CD4-positive, alpha-beta T cell (primary cell): ENCODE data around the gene KIAA1614. TPM values are rescaled to one million over a fixed set of nuclear protein-coding genes. Genes with fewer than 3 reads are reported as not detected.

Experiments
- ATAC-seq: fragments of 200-7000 bp; cut with Tn5 transposase; one replicate; pipeline ENCODE4 v1.10.0; 2022; ENCODE audit warnings: mild to moderate bottlenecking; ENCODE audit not compliant: poor library complexity
- CTCF ChIA-PET: fragments of 350-600 bp; sonication (Branson Sonifier 250); formaldehyde crosslinking; loops from one replicate; lab custom pipeline; 2021; ENCODE audit warnings: antibody characterized with exemption, inconsistent platforms; lab: Charles Lee
- POLR2A ChIA-PET: fragments of 350-600 bp; sonication (Branson Sonifier 250); formaldehyde crosslinking; loops from one replicate; lab custom pipeline; 2021; ENCODE audit warnings: antibody characterized with exemption, inconsistent platforms; lab: Charles Lee
- DNase-seq, 14 experiments: peaks; one replicate each; pipeline ENCODE4 v3.0.0-alpha.2; 2013 to 2020; ENCODE audit warnings: mixed read lengths in 2 of 14
- H3K27ac ChIP-seq, 2 donors: one replicate each; pipeline versions ENCODE4 v1.5.1 to v1.7.0; 2013; ENCODE audit warnings: low read length in 2 of 2, low read depth in 1 of 2, mild to moderate bottlenecking in 1 of 2
- H3K27me3 ChIP-seq, 2 experiments: 1 replicate in 1 of 2; 2 replicates in 1 of 2; pipeline versions ENCODE4 v1.6.1 to v1.7.0; 2013; ENCODE audit warnings: low read length in 2 of 2, control low read depth in 1 of 2, mild to moderate bottlenecking in 1 of 2, moderate library complexity in 1 of 2; ENCODE audit not compliant: insufficient read depth in 2 of 2, control insufficient read depth in 1 of 2
- H3K36me3 ChIP-seq: one replicate; pipeline ENCODE4 v1.6.1; 2013; ENCODE audit warnings: low read length, control low read depth; ENCODE audit not compliant: insufficient read depth
- H3K4me1 ChIP-seq: one replicate; pipeline ENCODE4 v1.6.1; 2013; ENCODE audit warnings: low read length, control low read depth; ENCODE audit not compliant: insufficient read depth
- H3K4me3 ChIP-seq: one replicate; pipeline ENCODE4 v1.5.1; 2013; ENCODE audit warnings: mild to moderate bottlenecking, low read length, moderate library complexity
- H3K9me3 ChIP-seq, 2 experiments: 1 replicate in 1 of 2; 2 replicates in 1 of 2; pipeline versions ENCODE4 v1.6.1 to v1.7.0; 2013; ENCODE audit warnings: low read length in 2 of 2, mild to moderate bottlenecking in 2 of 2, control low read depth in 1 of 2, moderate library complexity in 1 of 2; ENCODE audit not compliant: control insufficient read depth in 1 of 2, insufficient read depth in 1 of 2
- H3K27ac Mint-ChIP-seq: one replicate; pipeline ENCODE4 v1.8.0; 2020; ENCODE audit warnings: mixed read lengths
- H3K27me3 Mint-ChIP-seq: one replicate; pipeline ENCODE4 v1.8.0; 2021; ENCODE audit warnings: mixed read lengths
- H3K36me3 Mint-ChIP-seq: one replicate; pipeline ENCODE4 v1.8.0; 2021; ENCODE audit warnings: low read depth, mixed read lengths
- H3K4me1 Mint-ChIP-seq: one replicate; pipeline ENCODE4 v1.8.0; 2021; ENCODE audit warnings: low read depth, mixed read lengths
- H3K4me3 Mint-ChIP-seq: one replicate; pipeline ENCODE4 v1.8.0; 2020; ENCODE audit warnings: mild to moderate bottlenecking, mixed read lengths
- H3K9me3 Mint-ChIP-seq: one replicate; pipeline ENCODE4 v1.8.0; 2020; ENCODE audit warnings: mixed read lengths
- intact Hi-C, 2 experiments: fragments of 100-400 bp; cut with DNase I in 1 of 2; cut with micrococcal nuclease in 1 of 2; formaldehyde crosslinking; loops; one replicate each; pipeline versions ENCODE4 v1.15.1 to v1.9.0; 2023 to 2025; cut with DNase I, micrococcal nuclease
- total RNA-seq, 174 experiments: library from RNA in 2 of 174; stranded (reverse) in 2 of 174; gene quantifications; one replicate each; pipeline ENCODE4 v1.2.3 and lab custom pipeline; 2021 to 2026
- TF ChIP-seq, protein P1 (sequence below): fragments of 200-600 bp; IDR thresholded peaks from one replicate; pipeline ENCODE4 v1.8.0; 2022; ENCODE audit warnings: antibody characterized with exemption, mild to moderate bottlenecking

Gene KIAA1614
- total RNA-seq, 2 experiments from 2014 or later: 0.14 to 0.20 TPM

DNA sequence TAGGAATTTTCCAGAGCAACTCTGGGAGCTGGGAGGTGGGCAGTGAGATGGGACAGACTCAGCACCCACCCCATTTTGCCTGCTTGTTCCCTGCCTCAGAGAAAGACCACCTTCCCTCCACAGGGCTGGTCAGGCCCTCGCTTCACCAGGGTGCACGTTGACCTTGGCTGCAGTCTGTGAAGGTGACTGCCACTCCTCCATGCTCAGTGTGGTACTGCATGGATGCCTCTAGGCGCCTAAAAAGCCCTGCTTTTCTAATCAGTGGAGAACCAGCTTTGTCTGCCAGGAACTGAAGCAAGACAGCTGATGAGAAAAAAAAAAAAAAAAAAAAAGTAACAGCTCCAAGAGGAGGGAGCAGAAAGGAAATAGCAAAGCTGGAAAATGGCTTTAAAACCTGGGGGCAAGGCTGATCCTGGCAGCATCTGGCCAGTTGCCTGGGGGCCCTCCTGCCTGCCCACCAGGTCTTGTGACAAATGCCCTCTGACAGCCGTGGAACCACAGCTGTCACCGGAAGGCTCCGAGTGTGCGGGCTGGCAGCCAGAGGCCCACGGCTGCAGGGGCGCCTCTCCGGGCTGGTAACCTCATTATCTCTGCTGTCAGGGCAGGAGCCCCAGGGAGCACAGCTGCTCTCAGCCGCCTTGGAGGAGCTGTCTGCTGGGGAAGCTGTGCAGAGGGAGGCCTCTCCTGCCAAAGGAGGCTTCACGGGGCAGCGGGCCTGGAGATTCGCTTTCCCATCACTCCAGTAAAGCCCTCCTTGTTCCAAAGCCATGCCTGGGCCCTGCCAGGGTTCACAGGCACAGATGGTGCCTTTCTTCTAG, 13.7 kb downstream of the KIAA1614 start:
- no peaks in the 10 kb centered on the region for H3K4me1 ChIP-seq
- TF ChIP-seq, protein P1, sequence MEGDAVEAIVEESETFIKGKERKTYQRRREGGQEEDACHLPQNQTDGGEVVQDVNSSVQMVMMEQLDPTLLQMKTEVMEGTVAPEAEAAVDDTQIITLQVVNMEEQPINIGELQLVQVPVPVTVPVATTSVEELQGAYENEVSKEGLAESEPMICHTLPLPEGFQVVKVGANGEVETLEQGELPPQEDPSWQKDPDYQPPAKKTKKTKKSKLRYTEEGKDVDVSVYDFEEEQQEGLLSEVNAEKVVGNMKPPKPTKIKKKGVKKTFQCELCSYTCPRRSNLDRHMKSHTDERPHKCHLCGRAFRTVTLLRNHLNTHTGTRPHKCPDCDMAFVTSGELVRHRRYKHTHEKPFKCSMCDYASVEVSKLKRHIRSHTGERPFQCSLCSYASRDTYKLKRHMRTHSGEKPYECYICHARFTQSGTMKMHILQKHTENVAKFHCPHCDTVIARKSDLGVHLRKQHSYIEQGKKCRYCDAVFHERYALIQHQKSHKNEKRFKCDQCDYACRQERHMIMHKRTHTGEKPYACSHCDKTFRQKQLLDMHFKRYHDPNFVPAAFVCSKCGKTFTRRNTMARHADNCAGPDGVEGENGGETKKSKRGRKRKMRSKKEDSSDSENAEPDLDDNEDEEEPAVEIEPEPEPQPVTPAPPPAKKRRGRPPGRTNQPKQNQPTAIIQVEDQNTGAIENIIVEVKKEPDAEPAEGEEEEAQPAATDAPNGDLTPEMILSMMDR: no peak
- Mint-ChIP-seq H3K4me3 (no peak overlapping the region), H3K36me3 (no peaks in the 10 kb centered on the region), H3K4me1 (no peaks in the 10 kb centered on the region), H3K9me3 (no peaks in the 10 kb centered on the region), H3K27ac (no peak overlapping the region), H3K27me3 (peaks cover 4% of the 10 kb centered on the region)
- intact Hi-C loops: no loop called here
- CTCF ChIA-PET: no interaction called here
- DNase-seq (peak in 2 of 14 experiments; percentile 9), ATAC-seq (no peak)
- no peak overlapping the region for H3K27ac ChIP-seq
- POLR2A ChIA-PET: no interaction called here
- no peaks in the 10 kb centered on the region for H3K36me3 ChIP-seq
- no peak overlapping the region for H3K4me3 ChIP-seq
- no peaks in the 10 kb centered on the region for H3K9me3 ChIP-seq
- H3K27me3 ChIP-seq: peaks cover 0 to 2% of the 10 kb centered on the region in 2 experiments

DNA sequence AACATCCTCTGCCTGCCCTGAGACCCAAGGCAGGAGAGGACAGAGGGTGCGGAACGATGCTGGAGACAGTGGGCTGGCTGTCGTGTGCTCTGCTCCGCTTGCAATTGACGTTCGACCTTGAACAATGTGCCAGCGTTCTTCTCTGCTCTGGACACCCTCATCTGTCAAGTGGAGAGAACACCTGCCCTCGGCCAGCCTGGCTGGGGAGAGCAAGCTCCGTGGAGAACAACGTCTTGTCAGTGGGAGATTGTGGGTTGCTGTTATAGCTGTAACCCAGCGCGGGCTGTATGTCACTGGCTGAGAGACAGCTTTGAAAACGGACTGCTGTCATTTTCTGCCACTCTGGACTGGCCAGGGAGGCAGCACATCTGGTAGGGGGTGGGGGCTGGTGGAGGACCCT, 14.7 kb downstream of the KIAA1614 start:
- ChIA-PET POLR2A (no interaction called here), CTCF (no interaction called here)
- H3K36me3 Mint-ChIP-seq: no peaks in the 10 kb centered on the region
- no peaks in the 10 kb centered on the region for H3K4me1 ChIP-seq
- no peak overlapping the region for H3K27ac Mint-ChIP-seq
- H3K36me3 ChIP-seq: no peaks in the 10 kb centered on the region
- H3K9me3 Mint-ChIP-seq: no peaks in the 10 kb centered on the region
- H3K4me3 ChIP-seq: no peak overlapping the region
- intact Hi-C loops: no loop called here
- DNase-seq (no peak), ATAC-seq (no peak)
- no peak overlapping the region for H3K4me3 Mint-ChIP-seq
- no peaks in the 10 kb centered on the region for H3K27me3 ChIP-seq
- no peaks in the 10 kb centered on the region for H3K4me1 Mint-ChIP-seq
- TF ChIP-seq, protein P1: no peak
- no peaks in the 10 kb centered on the region for H3K9me3 ChIP-seq
- H3K27ac ChIP-seq: no peak overlapping the region
- peaks cover 4% of the 10 kb centered on the region for H3K27me3 Mint-ChIP-seq

DNA sequence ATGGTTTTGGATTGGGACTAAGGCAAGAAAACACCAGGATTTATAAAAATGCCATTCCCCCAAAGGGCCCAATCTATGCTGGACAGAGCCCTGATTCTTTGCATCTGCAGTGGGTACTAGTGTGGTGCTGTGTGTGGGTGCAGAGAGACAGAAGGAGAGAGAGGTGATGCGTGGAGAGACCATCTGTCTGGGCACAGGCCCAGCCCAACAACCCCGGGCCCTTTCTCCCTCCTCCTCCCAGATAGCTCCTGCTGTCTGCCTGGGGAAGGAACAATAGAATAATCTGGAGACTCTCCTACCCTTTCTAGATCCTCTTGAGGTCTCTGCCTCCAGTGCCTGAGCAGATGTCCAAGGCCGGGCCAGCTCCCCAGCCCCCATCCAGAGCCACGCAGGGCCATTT, 15.1 kb downstream of the KIAA1614 start:
- H3K27ac Mint-ChIP-seq: no peak overlapping the region
- ChIA-PET CTCF (no interaction called here), POLR2A (no interaction called here)
- H3K9me3 Mint-ChIP-seq: no peaks in the 10 kb centered on the region
- TF ChIP-seq, protein P1: no peak
- Histone ChIP-seq H3K27me3 (no peaks in the 10 kb centered on the region), H3K9me3 (no peaks in the 10 kb centered on the region), H3K4me1 (no peaks in the 10 kb centered on the region), H3K36me3 (no peaks in the 10 kb centered on the region), H3K4me3 (no peak overlapping the region), H3K27ac (no peak overlapping the region)
- H3K27me3 Mint-ChIP-seq: peaks cover 4% of the 10 kb centered on the region
- DNase-seq (no peak), ATAC-seq (no peak)
- no peaks in the 10 kb centered on the region for H3K36me3 Mint-ChIP-seq
- no peaks in the 10 kb centered on the region for H3K4me1 Mint-ChIP-seq
- intact Hi-C loops: no loop called here
- H3K4me3 Mint-ChIP-seq: no peak overlapping the region
